Astrocyte (in vitro differentiated cells and primary cell): ENCODE results near the gene PTGES3L.

Experiments used
- EZH2 ChIP-seq: IDR thresholded peaks from 2 replicates; pipeline ENCODE4 v1.6.1; 2012; ENCODE audit warnings: mild to moderate bottlenecking, low read length, inconsistent platforms; ENCODE audit not compliant: insufficient read depth
- TF ChIP-seq, protein P1 (sequence below): IDR thresholded peaks from 2 replicates; pipeline ENCODE4 v1.5.1; 2011; ENCODE audit warnings: low read depth, mild to moderate bottlenecking, inconsistent platforms, low read length, moderate library complexity; ENCODE audit not compliant: insufficient read depth

DNA sequence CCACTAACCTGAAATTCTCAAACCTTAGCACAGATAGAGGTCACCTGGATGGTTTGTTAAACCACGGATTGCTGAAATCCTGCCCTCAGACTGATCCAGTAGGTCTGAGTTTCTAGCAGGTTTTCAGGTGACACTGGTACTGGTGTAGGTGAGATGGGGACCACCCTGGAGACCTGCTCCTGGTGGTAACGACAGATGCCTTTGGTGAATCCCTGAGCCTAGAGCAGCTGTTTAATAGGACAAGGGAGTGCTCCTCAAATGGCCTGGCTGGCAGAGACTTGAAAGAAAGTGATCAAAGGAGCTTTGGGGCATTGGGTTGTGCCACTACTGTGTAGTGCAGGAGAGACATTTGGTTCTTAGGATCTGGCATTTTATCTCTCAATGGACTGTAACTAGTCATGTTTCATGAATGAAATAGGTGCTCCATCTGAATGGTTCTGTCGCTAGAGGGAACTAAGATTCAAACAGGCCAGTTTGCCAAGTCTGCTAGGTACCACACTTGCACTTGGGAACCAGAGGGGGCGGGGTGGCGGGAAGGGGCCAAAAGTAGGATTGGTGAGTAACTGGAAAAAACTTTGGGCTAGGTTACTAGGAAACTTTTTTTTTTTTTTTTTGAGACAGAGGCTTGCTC is 23.8 kb upstream of the PTGES3L start:
- TF ChIP-seq, protein P1, sequence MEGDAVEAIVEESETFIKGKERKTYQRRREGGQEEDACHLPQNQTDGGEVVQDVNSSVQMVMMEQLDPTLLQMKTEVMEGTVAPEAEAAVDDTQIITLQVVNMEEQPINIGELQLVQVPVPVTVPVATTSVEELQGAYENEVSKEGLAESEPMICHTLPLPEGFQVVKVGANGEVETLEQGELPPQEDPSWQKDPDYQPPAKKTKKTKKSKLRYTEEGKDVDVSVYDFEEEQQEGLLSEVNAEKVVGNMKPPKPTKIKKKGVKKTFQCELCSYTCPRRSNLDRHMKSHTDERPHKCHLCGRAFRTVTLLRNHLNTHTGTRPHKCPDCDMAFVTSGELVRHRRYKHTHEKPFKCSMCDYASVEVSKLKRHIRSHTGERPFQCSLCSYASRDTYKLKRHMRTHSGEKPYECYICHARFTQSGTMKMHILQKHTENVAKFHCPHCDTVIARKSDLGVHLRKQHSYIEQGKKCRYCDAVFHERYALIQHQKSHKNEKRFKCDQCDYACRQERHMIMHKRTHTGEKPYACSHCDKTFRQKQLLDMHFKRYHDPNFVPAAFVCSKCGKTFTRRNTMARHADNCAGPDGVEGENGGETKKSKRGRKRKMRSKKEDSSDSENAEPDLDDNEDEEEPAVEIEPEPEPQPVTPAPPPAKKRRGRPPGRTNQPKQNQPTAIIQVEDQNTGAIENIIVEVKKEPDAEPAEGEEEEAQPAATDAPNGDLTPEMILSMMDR, result no peak
- TF ChIP-seq EZH2, result no peak
